Fibroblast of pulmonary artery (primary cell): ENCODE data around the gene WNK2.

Experiments used
- DNase-seq: peaks from one replicate; pipeline ENCODE4 v3.0.0-alpha.2; 2010; ENCODE audit warnings: low read depth
- H3K4me3 ChIP-seq: replicated peaks from 2 replicates; pipeline ENCODE4 v1.5.1; 2011; ENCODE audit warnings: low read depth, mild to moderate bottlenecking, control low read depth, low read length, moderate library complexity
- TF ChIP-seq, protein P1 (sequence below): IDR thresholded peaks from 2 replicates; pipeline ENCODE4 v1.5.1; 2011; ENCODE audit warnings: mild to moderate bottlenecking, control low read depth, low read length, inconsistent platforms; ENCODE audit errors: missing control alignments

WNK2 gene

DNA sequence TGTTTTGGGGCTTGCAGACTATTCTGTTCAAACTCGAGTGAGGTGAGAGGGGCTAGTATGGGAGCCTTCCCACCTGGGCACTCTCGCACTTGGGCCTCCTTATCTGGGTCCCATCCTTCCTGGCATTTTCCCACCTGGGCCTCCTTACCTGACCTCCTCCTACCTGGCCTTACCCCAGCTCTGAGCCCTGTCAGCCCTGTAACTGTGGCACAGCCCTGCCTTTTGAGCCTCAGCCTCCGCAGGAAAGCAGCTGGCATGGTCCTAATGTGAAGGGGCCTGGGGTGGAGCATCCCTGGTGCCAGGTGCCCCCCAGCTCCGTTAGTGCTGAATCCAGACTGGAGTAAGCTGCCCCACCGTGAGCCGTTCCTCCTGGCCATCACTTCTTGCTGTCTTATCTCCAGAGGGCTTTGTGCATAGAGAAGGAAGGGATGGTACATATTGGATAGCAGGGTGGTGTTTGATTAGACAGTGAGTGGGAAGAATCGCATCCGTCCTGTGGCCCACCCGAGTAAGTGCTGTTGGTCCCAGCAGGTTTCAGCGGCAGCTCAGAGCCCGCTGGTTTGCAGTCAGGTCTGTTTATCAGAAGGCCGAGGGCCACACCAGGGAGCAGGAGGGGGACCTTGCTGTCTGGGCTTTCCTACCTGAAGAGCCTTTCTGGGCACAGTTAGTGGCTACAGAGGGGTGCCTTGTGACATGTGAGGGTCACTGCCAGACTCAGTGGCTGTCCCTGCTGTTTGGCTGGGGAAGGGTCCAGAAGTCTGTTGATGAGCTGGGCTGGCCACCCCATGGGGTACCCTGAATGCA is 76.5 kb downstream of the WNK2 start:
- no peak for DNase-seq
- no peak overlapping the region for H3K4me3 ChIP-seq

GRCh38 chr9:93261281-93261680 is 77.3 kb downstream of the WNK2 start:
- H3K4me3 ChIP-seq: no peak overlapping the region
- TF ChIP-seq, protein P1, sequence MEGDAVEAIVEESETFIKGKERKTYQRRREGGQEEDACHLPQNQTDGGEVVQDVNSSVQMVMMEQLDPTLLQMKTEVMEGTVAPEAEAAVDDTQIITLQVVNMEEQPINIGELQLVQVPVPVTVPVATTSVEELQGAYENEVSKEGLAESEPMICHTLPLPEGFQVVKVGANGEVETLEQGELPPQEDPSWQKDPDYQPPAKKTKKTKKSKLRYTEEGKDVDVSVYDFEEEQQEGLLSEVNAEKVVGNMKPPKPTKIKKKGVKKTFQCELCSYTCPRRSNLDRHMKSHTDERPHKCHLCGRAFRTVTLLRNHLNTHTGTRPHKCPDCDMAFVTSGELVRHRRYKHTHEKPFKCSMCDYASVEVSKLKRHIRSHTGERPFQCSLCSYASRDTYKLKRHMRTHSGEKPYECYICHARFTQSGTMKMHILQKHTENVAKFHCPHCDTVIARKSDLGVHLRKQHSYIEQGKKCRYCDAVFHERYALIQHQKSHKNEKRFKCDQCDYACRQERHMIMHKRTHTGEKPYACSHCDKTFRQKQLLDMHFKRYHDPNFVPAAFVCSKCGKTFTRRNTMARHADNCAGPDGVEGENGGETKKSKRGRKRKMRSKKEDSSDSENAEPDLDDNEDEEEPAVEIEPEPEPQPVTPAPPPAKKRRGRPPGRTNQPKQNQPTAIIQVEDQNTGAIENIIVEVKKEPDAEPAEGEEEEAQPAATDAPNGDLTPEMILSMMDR: no peak

More for the DNA sequence above, 76.5 kb downstream of the WNK2 start:
- TF ChIP-seq, protein P1: no peak

DNA sequence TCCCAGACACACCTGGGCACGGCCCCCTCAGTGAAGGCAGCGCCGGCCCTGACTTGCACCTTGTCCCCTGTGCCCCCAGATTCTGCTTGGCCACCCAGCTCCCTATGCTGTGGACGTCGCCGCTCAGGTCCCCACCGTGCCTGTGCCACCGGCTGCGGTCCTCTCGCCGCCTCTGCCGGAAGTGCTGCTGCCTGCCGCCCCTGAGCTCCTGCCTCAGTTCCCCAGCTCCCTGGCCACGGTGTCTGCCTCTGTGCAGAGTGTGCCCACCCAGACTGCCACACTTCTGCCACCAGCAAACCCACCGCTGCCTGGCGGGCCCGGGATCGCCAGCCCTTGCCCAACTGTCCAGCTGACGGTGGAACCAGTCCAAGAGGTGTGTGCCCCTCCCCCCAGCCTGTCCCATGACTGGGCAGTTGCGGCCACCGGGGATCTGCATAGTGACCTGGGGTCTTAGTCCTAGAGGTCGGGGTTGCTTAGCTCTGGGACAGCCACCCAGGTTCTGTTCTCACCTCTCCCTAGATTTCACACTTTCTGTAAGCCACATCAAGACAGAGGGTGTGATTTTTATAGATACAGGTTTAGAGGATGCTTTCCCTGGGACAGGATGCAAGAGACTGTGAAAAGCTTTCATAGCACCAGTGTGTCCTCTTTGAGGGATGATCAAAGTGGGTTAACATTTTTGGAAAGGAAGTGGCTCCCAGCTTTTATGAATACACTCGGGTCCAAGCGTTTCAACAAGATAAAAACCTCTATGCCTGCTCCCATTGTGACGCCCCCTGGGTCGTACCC is 78.0 kb downstream of the WNK2 start:
- TF ChIP-seq, protein P1: no peak
- H3K4me3 ChIP-seq: no peak overlapping the region
- no peak for DNase-seq

More at GRCh38 chr9:93261281-93261680, 77.3 kb downstream of the WNK2 start:
- no peak for DNase-seq

DNA sequence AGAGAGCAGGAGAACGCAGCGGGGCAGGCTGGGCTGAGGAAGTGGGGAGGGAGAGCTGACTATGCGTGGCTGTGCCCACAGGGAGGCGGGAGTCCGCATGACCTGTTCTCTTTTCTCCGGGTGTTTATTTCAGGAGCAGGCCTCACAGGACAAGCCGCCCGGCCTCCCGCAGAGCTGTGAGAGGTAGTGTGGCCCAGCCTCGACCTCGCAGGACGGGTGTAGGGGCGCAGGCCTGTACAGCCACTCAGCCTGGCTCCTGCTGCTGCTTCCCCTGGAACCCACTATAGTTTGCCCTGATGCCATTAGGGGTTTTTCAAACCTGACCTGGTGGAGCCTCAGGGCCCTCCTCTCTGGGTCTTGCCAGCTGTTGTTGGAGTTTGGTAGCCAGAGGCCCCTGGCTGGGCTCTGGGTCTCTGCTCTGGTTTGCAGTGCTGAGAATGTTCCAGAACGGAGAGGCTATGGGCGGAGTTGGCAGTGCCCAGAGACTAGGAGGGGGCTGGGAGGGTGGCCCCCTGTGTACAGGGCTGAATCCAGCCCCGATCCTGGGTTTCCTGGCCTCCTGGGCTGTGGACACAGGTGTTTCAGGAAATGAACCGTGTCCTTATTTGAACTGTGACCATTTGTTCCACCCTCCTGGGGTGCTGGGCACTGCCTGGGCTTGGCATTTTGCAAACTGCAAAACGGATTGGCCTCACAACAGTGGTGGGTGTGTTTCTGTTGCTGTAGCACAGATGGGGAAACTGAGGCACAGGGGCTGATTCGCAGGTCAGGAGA is 78.8 kb downstream of the WNK2 start:
- no peak for DNase-seq
- no peak overlapping the region for H3K4me3 ChIP-seq
- TF ChIP-seq, protein P1: no peak

- H3K4me3 ChIP-seq: no peak overlapping the region
- TF ChIP-seq, protein P1: no peak
- DNase-seq: no peak
These were observed 79.6 kb downstream of the WNK2 start for GRCh38 chr9:93263334-93264229.
